PC-9 (cell line): ENCODE results near the gene PRKCB.

Source experiments
- EZH2 ChIP-seq: fragments of 200-600 bp; sonication (generic); IDR thresholded peaks from 2 replicates; pipeline ENCODE4 v1.8.0; 2017; ENCODE audit warnings: antibody characterized with exemption, low read depth
- TF ChIP-seq, protein P1 (sequence below): fragments of 200-600 bp; sonication (generic); conservative IDR thresholded peaks from 2 replicates; pipeline ENCODE4 v1.6.1; 2017; ENCODE audit warnings: mixed run types, antibody characterized with exemption, mild to moderate bottlenecking, moderate library complexity

DNA sequence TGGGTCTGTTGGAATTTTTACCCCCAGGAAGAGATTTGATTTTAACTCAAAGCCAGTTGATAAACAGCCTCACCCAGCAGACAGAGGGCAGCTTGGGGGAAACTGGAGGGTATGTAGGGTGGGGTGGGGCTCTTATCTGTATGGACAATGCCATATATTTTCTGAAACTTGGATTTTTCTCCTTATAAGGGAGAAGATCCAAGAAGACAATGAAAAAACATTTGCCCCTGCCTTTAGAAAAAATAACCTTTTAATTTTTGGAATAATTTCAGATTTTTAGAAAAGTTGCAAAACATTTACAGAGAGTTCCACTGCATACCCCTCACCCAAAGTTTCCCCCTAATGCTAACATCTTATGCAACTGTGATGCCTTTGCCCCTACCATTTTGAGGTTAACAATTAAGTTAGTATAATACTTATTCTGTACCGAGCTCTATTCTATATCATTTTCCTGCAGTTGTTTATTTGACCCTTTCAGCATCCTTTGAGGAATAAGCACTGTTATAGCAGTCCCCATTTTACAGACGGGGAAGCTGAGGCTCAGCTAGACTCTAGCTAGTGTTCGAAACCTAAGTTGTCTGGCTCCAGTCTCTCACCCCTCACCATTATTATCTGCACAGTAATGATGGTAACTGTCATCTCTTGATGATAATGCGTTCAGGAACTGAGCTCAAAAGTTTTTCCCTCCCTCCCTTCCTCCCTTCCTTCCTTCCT, 66.4 kb downstream of the PRKCB start:
- TF ChIP-seq, protein P1, sequence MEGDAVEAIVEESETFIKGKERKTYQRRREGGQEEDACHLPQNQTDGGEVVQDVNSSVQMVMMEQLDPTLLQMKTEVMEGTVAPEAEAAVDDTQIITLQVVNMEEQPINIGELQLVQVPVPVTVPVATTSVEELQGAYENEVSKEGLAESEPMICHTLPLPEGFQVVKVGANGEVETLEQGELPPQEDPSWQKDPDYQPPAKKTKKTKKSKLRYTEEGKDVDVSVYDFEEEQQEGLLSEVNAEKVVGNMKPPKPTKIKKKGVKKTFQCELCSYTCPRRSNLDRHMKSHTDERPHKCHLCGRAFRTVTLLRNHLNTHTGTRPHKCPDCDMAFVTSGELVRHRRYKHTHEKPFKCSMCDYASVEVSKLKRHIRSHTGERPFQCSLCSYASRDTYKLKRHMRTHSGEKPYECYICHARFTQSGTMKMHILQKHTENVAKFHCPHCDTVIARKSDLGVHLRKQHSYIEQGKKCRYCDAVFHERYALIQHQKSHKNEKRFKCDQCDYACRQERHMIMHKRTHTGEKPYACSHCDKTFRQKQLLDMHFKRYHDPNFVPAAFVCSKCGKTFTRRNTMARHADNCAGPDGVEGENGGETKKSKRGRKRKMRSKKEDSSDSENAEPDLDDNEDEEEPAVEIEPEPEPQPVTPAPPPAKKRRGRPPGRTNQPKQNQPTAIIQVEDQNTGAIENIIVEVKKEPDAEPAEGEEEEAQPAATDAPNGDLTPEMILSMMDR: no peak
- no peak for TF ChIP-seq EZH2
